Endothelial cell of coronary artery (primary cell): ENCODE results near the gene NEURL1. TPM values are rescaled to one million over a fixed set of nuclear protein-coding genes. Genes with fewer than 3 reads are reported as not detected.

Experiments used
- total RNA-seq: library from RNA; depleted of rRNA; stranded (reverse); fragments of >200 nt; gene quantifications from 2 replicates; pipeline ENCODE4 v1.2.3, GENCODE V29; 2014

NEURL1 gene
- under 0.01 and 0.09 TPM in 2 replicates for total RNA-seq

GRCh38 chr10:103493362-103493915 is at the start of gene NEURL1:
Gene NEURL1 (plus strand): TSS chr10:103493705. CDS start chr10:103494388, 683 bp downstream.

GRCh38 chr10:103451831-103452505 is 41.5 kb upstream of the NEURL1 start, which contains the start of gene CALHM2:
Gene CALHM2 (minus strand): TSS chr10:103452370. CDS start chr10:103449941, 2,429 bp downstream.

GRCh38 chr10:103458720-103459119 is 34.8 kb upstream of the NEURL1 start, which contains the start of gene CALHM1:
Gene CALHM1 (minus strand): TSS chr10:103458900. CDS start chr10:103458751, 149 bp downstream.

GRCh38 chr10:103479135-103479534 is 14.4 kb upstream of the NEURL1 start, which contains the start of gene CALHM3:
Gene CALHM3 (minus strand): TSS chr10:103479240. CDS start chr10:103479032, 208 bp downstream.

Other genes with a start within 250 kb of the NEURL1 start
- gene RPEL1, start 247.8 kb upstream of the NEURL1 start, total RNA-seq, result under 0.01 TPM in 1 of 2 replicates, not detected in the other
- 0.18 and 0.19 TPM in 2 replicates for gene INA, start 216.6 kb upstream of the NEURL1 start, total RNA-seq
- 11.7 and 13.7 TPM in 2 replicates for gene PCGF6, start 142.6 kb upstream of the NEURL1 start, total RNA-seq
- 4.4 and 5.0 TPM in 2 replicates for gene TAF5, start 125.7 kb upstream of the NEURL1 start, total RNA-seq
- gene ATP5MK, start 97.2 kb upstream of the NEURL1 start, total RNA-seq, result 179 and 198 TPM in 2 replicates
- 52.7 and 55.1 TPM in 2 replicates for gene PDCD11, start 97.1 kb upstream of the NEURL1 start, total RNA-seq
- gene CALHM2, start 41.3 kb upstream of the NEURL1 start, total RNA-seq, result 11.6 and 13.0 TPM in 2 replicates
- not detected in 2 replicates for gene CALHM1, start 34.8 kb upstream of the NEURL1 start, total RNA-seq
- gene CALHM3, start 14.5 kb upstream of the NEURL1 start, total RNA-seq, result not detected in 2 replicates